BE2C (cell line): Measurements from ENCODE around the gene PRELP.

Experiments
- DNase-seq: peaks from one replicate; pipeline ENCODE4 v3.0.0-alpha.2; 2020
- H3K27me3 ChIP-seq: fragments of 250-450 bp; sonication (Bioruptor Pico); 2 replicates; pipeline ENCODE4 v1.5.1; 2020; ENCODE audit warnings: mild to moderate bottlenecking
- H3K36me3 ChIP-seq: fragments of 250-450 bp; sonication (Bioruptor Pico); 2 replicates; pipeline ENCODE4 v1.5.1; 2020; ENCODE audit warnings: mild to moderate bottlenecking
- H3K4me1 ChIP-seq: fragments of 250-450 bp; sonication (Bioruptor Pico); 2 replicates; pipeline ENCODE4 v1.5.1; 2020
- H3K4me3 ChIP-seq: 2 replicates; pipeline ENCODE4 v1.5.1; 2011; ENCODE audit warnings: low read depth, low read length
- H3K9me3 ChIP-seq: fragments of 250-450 bp; sonication (Bioruptor Pico); 2 replicates; pipeline ENCODE4 v1.5.1; 2020
- CTCF ChIP-seq: IDR thresholded peaks from 2 replicates; pipeline ENCODE4 v1.5.1; 2012; ENCODE audit warnings: mild to moderate bottlenecking, low read depth, low read length

Gene PRELP

DNA sequence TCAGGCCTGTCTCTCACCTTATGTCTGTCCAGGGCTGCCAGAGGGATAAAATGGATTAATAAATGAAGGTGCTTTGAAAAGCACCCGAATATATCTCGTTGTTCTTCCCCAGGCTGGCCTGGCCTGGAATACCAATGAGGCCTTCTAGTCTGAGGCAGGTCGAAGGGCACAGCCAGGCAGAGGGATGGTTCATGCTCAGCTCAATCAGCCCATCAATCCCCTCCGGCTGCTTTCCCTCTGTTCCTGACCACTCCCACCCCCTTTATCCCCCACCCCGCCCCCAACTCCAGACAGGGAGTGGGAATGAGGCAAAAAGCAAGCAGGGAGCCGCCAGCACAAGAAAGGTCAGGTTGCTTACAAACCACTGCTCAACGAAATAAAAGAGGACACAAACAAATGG lies 40.0 kb upstream of the PRELP start:
- Histone ChIP-seq H3K36me3 (no peaks in the 10 kb centered on the region), H3K4me1 (peaks cover 3% of the 10 kb centered on the region), H3K4me3 (no peak overlapping the region), H3K9me3 (no peaks in the 10 kb centered on the region), H3K27me3 (no peaks in the 10 kb centered on the region)
- DNase-seq: no peak
- TF ChIP-seq CTCF: no peak

DNA sequence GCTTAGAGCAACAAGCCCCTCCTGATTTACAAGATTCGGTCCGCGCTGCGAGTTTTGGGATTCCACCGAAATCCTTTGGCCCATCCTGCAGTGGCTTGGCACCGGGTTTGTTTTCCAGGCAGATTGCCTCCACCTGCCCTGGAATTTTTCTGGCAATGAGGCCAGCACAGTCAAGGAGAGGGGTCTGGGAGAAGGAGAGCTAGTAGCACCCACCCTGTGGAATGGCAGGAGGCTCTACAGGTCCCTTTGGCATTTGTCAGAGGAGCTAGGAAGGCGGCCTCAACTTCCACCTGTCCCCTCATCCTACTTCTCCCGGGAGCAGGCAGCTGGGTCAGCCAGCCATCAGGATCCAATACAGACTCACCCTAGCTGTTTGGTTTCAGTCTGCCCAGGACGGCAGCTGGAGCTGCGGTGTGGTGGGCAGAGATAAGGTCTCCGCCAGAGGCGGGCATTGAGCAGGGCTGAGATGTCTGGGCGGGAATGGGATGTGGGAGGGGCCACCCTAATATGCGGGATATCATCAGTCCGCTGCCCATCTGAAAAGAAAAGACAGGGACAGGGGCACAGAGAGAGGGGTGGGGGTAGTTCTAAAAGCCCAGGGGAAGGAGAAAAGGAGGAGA lies 37.8 kb upstream of the PRELP start:
- peaks cover 3% of the 10 kb centered on the region for H3K4me1 ChIP-seq
- DNase-seq: peak; percentile 75
- no peak overlapping the region for H3K4me3 ChIP-seq
- no peaks in the 10 kb centered on the region for H3K27me3 ChIP-seq
- no peaks in the 10 kb centered on the region; the same call in 1 of the 2 replicates for H3K9me3 ChIP-seq
- no peak for TF ChIP-seq CTCF
- no peaks in the 10 kb centered on the region for H3K36me3 ChIP-seq

- Histone ChIP-seq H3K4me1 (peaks cover 3% of the 10 kb centered on the region), H3K9me3 (no peaks in the 10 kb centered on the region; the same call in 1 of the 2 replicates), H3K4me3 (no peak overlapping the region), H3K36me3 (no peaks in the 10 kb centered on the region), H3K27me3 (no peaks in the 10 kb centered on the region)
- TF ChIP-seq CTCF: no peak
- DNase-seq: no peak
These were observed 36.4 kb upstream of the PRELP start for GRCh38 chr1:203439131-203439730.

DNA sequence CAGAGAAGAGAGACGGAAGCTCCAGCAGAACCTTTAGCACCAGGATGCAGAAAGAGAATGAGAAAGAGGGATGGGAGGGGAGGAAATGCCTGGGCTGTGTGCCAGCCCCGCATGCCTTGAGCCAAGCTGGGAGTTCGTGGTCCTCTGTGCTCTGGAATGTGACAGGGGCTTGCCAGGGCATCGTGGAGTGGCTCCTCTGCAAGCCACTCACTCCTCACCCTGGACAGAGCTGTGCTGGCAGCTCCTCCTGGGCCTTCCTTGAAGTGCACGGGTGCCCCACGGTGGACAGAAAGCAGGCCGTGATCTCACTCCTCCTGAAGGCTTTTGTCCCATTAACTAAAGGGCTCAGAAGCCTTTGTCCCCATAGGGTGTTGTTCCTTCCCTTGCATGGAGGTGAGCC lies 34.8 kb upstream of the PRELP start:
- H3K27me3 ChIP-seq: no peaks in the 10 kb centered on the region
- TF ChIP-seq CTCF: peak; percentile 46
- H3K4me3 ChIP-seq: no peak overlapping the region
- DNase-seq: peak; percentile 56
- H3K36me3 ChIP-seq: no peaks in the 10 kb centered on the region
- H3K9me3 ChIP-seq: no peaks in the 10 kb centered on the region; the same call in 1 of the 2 replicates
- H3K4me1 ChIP-seq: peaks cover 3% of the 10 kb centered on the region

GRCh38 chr1:203441766-203442165 lies 33.8 kb upstream of the PRELP start:
- no peak for TF ChIP-seq CTCF
- no peaks in the 10 kb centered on the region; the same call in 1 of the 2 replicates for H3K9me3 ChIP-seq
- H3K4me3 ChIP-seq: no peak overlapping the region
- H3K27me3 ChIP-seq: no peaks in the 10 kb centered on the region
- H3K36me3 ChIP-seq: no peaks in the 10 kb centered on the region
- peaks cover 3% of the 10 kb centered on the region for H3K4me1 ChIP-seq
- no peak for DNase-seq

- Histone ChIP-seq H3K27me3 (no peaks in the 10 kb centered on the region), H3K4me1 (no peaks in the 10 kb centered on the region; the same call in 1 of the 2 replicates)
- no peak for TF ChIP-seq CTCF
These were observed 32.8 kb upstream of the PRELP start for GRCh38 chr1:203442821-203443220.

More at GRCh38 chr1:203442821-203443220, 32.8 kb upstream of the PRELP start:
- no peak for DNase-seq
- Histone ChIP-seq H3K4me3 (no peak overlapping the region), H3K9me3 (no peaks in the 10 kb centered on the region; the same call in 1 of the 2 replicates), H3K36me3 (no peaks in the 10 kb centered on the region)
